A673 (cell line): ENCODE data around the gene UVRAG. TPM values are rescaled to one million over a fixed set of nuclear protein-coding genes. Genes with fewer than 3 reads are reported as not detected.

ENCODE experiments used
- BruUV-seq: library from RNA; stranded (reverse); fragments of 400-500 nt; replicated peaks from 2 replicates; lab custom pipeline; 2021; lab: Mats Ljungman, UMichigan
- CTCF ChIA-PET: fragments of 300-600 bp; sonication (Branson Sonifier 250); formaldehyde crosslinking; loops from one replicate; lab custom pipeline; 2022; ENCODE audit warnings: antibody characterized with exemption; lab: Charles Lee
- POLR2A ChIA-PET: fragments of 300-600 bp; sonication (Branson Sonifier 250); formaldehyde crosslinking; loops from one replicate; lab custom pipeline; 2022; ENCODE audit warnings: antibody characterized with exemption; ENCODE audit not compliant: low non-redundant PET; lab: Charles Lee
- DNase-seq: peaks from one replicate; pipeline ENCODE4 v3.0.0-alpha.2; 2015; ENCODE audit warnings: low spot score
- H3K27ac ChIP-seq: fragments of 200-600 bp; sonication (generic); 2 replicates; pipeline ENCODE4 v1.5.1; 2016; ENCODE audit warnings: mixed run types, low read depth, mild to moderate bottlenecking, mixed read lengths, antibody characterized with exemption, low read length; ENCODE audit not compliant: poor library complexity, severe bottlenecking
- H3K27me3 ChIP-seq: fragments of 200-600 bp; sonication (generic); replicated peaks from 2 replicates; pipeline ENCODE4 v1.6.1; 2017; ENCODE audit warnings: mixed run types, low read depth, mild to moderate bottlenecking, mixed read lengths, antibody characterized with exemption, low read length; ENCODE audit not compliant: insufficient read depth, poor library complexity
- H3K36me3 ChIP-seq: fragments of 200-600 bp; sonication (generic); 2 replicates; pipeline ENCODE4 v1.6.1; 2016; ENCODE audit warnings: mixed run types, mild to moderate bottlenecking, mixed read lengths, antibody characterized with exemption, low read length; ENCODE audit not compliant: insufficient read depth, poor library complexity, severe bottlenecking
- H3K4me1 ChIP-seq: fragments of 200-600 bp; sonication (generic); 2 replicates; pipeline ENCODE4 v1.6.1; 2017; ENCODE audit warnings: mixed run types, mild to moderate bottlenecking, mixed read lengths, antibody characterized with exemption, low read length; ENCODE audit not compliant: insufficient read depth, poor library complexity, severe bottlenecking
- H3K4me3 ChIP-seq: fragments of 200-600 bp; sonication (generic); 2 replicates; pipeline ENCODE4 v1.5.1; 2016; ENCODE audit warnings: low read depth, mixed run types, mild to moderate bottlenecking, mixed read lengths, low read length; ENCODE audit not compliant: poor library complexity, severe bottlenecking
- H3K9me3 ChIP-seq: fragments of 200-600 bp; sonication (generic); 2 replicates; pipeline ENCODE4 v1.6.1; 2016; ENCODE audit warnings: mixed run types, low read depth, mild to moderate bottlenecking, mixed read lengths, antibody characterized with exemption, low read length; ENCODE audit not compliant: poor library complexity, severe bottlenecking
- EZH2 ChIP-seq: fragments of 200-600 bp; sonication (generic); IDR thresholded peaks from 2 replicates; pipeline ENCODE4 v1.6.1; 2017; ENCODE audit warnings: borderline replicate concordance, low read depth, mild to moderate bottlenecking, mixed read lengths, antibody characterized with exemption, low read length; ENCODE audit not compliant: poor library complexity, severe bottlenecking
- intact Hi-C: fragments of 100-400 bp; cut with micrococcal nuclease; formaldehyde crosslinking; loops from one replicate; pipeline ENCODE4 v1.10.0; 2022; ENCODE audit not compliant: unreplicated experiment
- total RNA-seq: library from RNA; stranded (reverse); gene quantifications from 2 replicates; pipeline ENCODE4 v1.2.3, GENCODE V29; 2021
- TF ChIP-seq, protein P1 (sequence below): fragments of 300-800, 200-600 bp; sonication (generic); conservative IDR thresholded peaks from 2 replicates; pipeline ENCODE4 v1.5.1; 2017; ENCODE audit warnings: low read depth, mild to moderate bottlenecking, antibody characterized with exemption, low read length, moderate library complexity, mixed read lengths

The UVRAG gene
- total RNA-seq, 1 experiment from 2014 or later = 21.1 TPM

GRCh38 chr11:75790986-75791385, 24.0 kb upstream of the UVRAG start:
- intact Hi-C loops = no loop called here
- no TSS peak for BruUV-seq
- H3K9me3 ChIP-seq = no peaks in the 10 kb centered on the region
- no peak overlapping the region for H3K27ac ChIP-seq
- ChIA-PET POLR2A (no interaction called here), CTCF (no interaction called here)
- DNase-seq = no peak
- TF ChIP-seq, protein P1, sequence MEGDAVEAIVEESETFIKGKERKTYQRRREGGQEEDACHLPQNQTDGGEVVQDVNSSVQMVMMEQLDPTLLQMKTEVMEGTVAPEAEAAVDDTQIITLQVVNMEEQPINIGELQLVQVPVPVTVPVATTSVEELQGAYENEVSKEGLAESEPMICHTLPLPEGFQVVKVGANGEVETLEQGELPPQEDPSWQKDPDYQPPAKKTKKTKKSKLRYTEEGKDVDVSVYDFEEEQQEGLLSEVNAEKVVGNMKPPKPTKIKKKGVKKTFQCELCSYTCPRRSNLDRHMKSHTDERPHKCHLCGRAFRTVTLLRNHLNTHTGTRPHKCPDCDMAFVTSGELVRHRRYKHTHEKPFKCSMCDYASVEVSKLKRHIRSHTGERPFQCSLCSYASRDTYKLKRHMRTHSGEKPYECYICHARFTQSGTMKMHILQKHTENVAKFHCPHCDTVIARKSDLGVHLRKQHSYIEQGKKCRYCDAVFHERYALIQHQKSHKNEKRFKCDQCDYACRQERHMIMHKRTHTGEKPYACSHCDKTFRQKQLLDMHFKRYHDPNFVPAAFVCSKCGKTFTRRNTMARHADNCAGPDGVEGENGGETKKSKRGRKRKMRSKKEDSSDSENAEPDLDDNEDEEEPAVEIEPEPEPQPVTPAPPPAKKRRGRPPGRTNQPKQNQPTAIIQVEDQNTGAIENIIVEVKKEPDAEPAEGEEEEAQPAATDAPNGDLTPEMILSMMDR = no peak
- no peak for TF ChIP-seq EZH2
- no peaks in the 10 kb centered on the region for H3K36me3 ChIP-seq
- no peak overlapping the region for H3K4me3 ChIP-seq
- H3K4me1 ChIP-seq = no peaks in the 10 kb centered on the region
- no peaks in the 10 kb centered on the region for H3K27me3 ChIP-seq

- no peaks in the 10 kb centered on the region for H3K36me3 ChIP-seq
- no peaks in the 10 kb centered on the region for H3K4me1 ChIP-seq
- BruUV-seq = no TSS peak
- TF ChIP-seq EZH2 = no peak
- TF ChIP-seq, protein P1 = no peak
- ChIA-PET CTCF (no interaction called here), POLR2A (no interaction called here)
- no peak for DNase-seq
- H3K27me3 ChIP-seq = no peaks in the 10 kb centered on the region
- H3K27ac ChIP-seq = no peak overlapping the region
- intact Hi-C loops = no loop called here
- no peaks in the 10 kb centered on the region for H3K9me3 ChIP-seq
- no peak overlapping the region for H3K4me3 ChIP-seq
These were observed 22.8 kb upstream of the UVRAG start for GRCh38 chr11:75792127-75792731.

DNA sequence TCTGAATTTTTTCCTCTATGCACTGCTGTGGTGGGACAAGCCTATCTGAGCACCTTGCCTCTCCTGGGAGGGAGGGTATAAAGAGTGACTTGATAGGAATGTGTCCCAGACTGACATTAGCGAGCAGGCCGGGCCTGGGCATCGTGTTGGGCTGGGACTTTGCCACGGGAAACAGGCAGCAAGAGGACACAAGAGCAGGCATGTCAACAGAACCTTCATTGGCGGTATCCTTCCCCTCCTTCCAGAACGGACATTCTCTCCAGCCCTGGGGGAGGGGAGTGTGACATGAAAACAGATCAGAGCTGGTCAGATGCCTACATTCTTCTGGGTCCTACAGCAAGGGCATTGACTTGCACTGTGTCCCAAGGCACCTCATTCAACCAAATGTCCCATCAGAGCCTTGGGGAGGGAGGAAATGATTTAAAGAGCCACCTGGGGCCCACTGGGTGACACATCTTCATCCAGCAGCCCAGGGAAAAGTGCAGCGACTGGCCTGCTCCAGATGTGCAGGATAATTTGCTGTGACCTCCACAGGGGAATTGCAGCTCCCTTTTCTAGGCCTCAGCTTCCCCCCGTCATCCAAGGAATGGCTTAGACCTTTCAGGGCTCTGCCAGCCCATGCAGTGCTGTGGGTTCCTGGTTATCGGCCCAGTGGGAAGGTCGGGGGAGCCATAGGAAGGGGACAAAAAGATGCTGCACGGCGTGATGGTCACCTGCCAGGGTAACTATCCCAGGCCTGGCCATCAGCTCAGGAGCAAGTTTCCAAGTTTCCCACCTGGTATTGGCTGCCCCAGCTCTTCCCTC, 21.8 kb upstream of the UVRAG start:
- intact Hi-C loops = no loop called here
- Histone ChIP-seq H3K27me3 (no peaks in the 10 kb centered on the region), H3K36me3 (no peaks in the 10 kb centered on the region), H3K27ac (no peak overlapping the region), H3K4me1 (no peaks in the 10 kb centered on the region), H3K4me3 (no peak overlapping the region), H3K9me3 (no peaks in the 10 kb centered on the region)
- CTCF ChIA-PET = no interaction called here
- BruUV-seq = no TSS peak
- DNase-seq = no peak
- TF ChIP-seq EZH2 = no peak
- TF ChIP-seq, protein P1 = no peak
- POLR2A ChIA-PET = no interaction called here
